A172 (cell line): ENCODE results near the gene SCOC. TPM values are rescaled to one million over a fixed set of nuclear protein-coding genes. Genes with fewer than 3 reads are reported as not detected.
"Not testable (repeated sequence)": the region's sequence is repeated elsewhere in the genome, so short reads cannot be mapped to it uniquely, and the experiment has no call there.

ENCODE experiments used
- DNase-seq: peaks from one replicate; pipeline ENCODE4 v3.0.0-alpha.2; 2015; ENCODE audit warnings: low spot score
- total RNA-seq: library from RNA; depleted of rRNA; stranded (reverse); fragments of >200 nt; shearing (Covaris generic); gene quantifications from 2 replicates; pipeline ENCODE4 v1.2.3, GENCODE V29; 2014

The SCOC gene
- total RNA-seq, 1 experiment from 2014 or later: 159 TPM

DNA sequence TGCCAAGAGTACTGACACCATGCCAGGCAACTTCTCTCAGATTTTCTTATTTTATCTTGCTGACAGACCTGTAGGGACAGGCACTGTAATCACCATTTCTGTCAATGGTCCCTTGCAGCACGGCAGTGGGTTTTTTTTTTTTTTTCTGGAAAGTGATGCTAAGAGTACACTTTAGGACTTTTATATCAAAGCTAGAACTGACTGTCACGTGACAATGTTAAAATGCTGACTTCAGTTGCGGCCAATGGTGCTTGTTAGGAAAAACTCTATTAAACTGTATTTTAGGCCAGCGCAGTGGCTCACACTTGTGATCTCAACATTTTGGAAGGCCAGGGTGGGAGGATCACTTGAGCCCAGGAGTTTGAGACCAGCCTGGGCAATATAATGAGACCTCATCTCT is 12.3 kb upstream of the SCOC start:
- DNase-seq: no peak

DNA sequence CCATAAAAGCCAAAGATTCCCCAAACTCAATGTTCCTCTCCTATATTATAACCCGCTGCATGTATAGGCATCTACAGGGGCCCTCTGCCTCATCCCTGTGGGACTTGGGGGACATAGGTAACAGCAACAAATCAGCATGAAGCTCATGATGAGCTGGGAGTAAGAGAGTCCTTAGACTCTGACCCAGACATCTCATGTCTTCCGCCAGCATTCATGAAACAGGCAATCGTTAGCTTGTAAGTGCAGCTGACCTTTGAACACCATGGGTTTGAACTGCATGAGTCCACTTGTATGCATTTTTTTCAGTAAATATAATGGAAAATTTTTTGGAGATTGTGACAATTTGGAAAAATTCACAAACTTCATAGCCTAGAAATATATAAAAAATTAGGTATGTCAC is 10.4 kb upstream of the SCOC start:
- DNase-seq: no peak

DNA sequence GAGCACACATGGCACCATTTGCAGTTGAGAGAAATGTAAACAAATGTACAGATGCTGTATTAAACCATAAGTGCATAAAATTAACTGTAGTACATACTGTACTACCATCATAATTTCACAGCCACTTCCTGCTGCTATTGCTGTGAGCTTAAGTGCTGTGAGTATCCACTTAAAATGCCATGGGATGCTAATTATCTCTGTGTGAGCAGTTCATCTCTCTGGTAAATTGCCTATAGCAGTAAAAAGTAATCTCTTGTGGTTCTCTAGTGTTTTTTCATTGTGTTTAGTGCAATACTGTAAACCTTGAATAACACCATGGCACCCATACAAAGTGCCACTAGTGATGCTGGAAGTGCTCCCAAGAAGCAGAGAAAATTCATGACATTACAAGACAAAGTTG is 9.9 kb upstream of the SCOC start:
- no peak for DNase-seq

DNA sequence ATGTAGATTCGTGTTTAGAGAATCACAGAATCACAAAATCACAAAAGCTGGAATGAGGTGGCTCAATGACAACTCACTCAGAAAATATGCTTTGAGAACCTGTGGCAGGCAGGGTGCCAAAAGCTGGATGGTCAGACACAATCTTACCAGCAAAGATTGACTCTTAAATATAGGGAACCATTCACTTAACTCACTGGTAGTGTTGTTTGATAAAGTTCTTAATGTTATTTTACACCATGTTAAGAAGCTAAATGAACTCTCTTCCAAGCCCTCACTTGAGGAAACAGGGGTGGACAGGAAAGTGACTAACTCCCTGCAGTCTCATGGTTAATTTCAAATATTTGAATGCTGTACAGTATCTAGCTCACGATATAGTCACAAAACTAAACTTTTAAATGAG is 5.7 kb upstream of the SCOC start:
- peak; percentile 37 for DNase-seq

DNA sequence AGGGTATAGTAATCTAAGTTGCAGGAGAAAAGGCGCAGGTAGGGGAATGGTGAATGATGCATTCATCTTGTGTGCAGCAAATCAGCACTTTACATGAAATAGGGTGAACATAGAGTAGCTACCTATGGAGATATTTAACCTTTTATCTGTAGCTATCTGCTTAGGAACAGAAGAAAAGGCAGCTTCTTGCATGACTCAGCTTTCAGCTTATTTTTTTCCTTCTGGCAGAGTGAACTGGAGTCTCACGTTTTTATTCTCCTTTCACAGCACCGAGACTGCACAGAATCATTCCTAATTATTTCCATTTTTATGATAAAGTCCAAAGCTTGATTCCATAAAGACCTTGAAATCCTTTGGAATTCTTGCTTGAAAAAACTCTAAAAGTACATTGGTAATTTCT is 4.8 kb upstream of the SCOC start:
- no peak for DNase-seq

DNA sequence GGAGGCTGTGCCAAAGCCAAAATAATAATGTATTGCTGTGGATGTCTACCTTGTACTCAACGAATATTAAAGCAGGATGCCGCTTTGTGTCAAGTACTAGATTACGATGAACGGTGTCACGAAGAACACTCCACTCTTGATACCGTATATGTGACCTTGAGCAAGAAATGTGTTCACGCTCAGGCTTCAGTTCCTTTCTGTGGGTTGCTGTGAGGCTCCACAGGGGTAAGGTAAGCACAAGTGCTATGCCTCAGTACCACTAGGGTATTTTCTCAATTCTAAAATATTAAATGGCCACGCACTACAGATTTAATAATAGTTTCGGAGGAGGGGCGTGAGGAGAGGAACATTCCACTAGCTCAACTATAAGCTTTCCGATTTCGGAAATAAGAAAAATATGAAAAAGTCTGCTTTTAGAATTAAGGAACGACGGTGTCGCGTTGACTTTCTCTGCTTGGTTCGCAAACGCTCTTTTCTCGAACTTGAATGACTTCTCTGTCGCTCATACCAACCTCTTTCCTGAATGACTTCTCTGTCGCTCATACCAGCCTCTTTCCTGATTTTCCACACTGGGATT is 607 bp upstream of the SCOC start:
- DNase-seq: peak; percentile 9

DNA sequence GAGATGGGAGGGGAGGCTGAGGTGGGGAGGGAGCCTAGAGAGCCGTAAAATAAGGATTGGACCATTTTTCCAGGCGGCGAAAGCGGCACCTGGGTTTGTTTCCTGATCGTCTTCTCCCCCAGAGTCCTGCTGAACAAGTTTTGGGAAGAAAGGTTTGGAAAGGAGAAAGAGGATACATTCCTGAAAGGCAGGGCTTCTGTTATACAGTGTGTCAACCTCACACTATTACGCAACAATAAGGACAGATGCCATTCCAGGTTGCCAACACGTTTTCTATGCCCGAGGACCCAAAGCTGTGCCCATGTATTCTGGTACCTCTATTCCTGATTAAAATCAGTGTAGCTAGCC is 658 bp downstream of the SCOC start:
- DNase-seq: no peak

DNA sequence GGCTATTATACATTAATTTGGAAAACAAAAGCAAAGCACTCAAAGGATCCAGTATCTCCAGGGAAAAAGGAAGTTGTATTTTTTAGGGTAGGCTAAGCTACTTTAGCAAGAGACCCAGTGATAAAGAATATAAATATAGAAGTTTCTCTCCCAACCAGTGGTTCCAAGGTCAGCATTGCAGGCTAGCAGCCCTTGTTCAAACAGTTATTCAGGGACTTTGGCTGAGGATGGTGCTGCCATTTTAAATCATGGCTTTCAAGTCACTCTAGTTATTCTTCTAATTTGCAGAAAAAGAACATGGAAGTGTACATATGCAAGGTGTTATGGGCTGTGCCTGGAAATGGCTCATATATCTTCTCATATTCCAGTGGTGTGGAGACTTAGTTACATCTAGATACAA is 9.3 kb downstream of the SCOC start:
- no peak for DNase-seq

DNA sequence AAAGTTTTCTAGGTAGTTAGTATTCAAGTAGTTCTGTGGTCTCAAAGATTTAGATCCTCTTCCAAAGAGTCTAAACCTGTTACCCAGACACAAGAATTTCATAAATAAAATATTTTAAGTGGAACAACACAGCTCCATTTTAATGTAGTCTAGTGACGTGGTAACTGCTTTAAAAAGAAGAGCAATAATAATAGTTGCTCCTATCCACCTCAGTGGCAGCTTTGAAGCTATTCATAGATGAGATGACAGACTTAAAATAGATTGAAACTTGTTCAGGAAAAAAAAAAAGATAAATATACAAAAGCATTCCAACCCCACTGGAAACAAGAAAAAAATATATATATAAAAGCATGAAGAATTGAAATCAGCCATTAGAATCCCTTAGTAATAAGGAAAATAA is 14.6 kb downstream of the SCOC start:
- DNase-seq: no peak

DNA sequence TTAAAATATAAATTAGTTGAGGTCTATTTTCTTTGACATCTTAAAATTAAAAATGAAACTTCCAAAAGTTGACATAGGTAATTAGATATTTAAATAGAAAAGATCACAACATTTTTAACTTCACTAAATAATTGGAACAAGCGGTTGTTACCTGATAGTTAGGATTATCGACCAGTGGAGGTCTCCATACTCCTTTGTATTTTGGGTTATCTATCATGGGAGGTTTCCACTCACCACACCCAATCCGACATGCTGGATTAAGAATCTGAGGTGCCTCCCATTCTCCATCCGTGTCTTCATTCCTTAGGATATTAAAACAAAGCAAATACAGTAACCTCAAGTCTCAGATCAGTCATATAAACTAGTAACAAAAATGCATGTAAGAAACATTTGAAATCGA is 22.2 kb downstream of the SCOC start:
- DNase-seq: no peak

DNA sequence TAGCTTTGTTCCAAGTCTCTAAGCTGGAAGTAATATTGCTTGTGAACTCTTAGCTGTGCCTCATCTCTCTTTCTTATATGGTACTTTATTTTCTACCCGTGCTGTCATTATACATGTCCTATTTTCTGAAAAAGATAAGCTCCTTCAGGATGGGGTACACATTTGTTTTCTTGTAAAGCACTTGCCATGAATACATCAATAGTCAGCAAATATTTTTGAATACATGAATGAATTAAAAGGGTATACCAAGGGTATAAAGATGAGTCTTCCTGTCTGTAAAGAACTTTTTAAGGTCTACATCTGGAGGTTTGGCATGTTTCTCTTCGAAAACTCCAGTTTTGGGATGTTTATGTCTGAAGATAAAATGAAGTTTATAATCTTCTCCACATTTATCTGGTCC is 26.7 kb downstream of the SCOC start:
- no peak for DNase-seq

DNA sequence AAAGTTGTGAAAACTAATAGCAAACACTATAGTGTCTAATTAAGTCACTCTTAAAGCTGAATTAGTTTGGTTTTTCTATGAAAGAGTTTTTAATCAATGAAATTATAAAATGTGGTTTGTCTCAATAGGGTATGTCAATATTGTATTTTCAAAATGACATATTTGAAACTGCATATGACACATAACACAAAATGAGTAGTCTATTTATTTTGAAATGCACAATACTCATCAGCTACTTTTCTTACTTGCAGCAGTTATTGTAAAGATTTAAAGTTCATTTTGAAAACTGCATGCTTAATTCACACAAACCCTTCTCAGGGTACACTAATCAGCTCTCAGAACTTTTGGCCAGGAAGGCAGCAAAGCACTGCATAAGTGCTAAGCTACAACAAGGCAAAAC is 32.8 kb downstream of the SCOC start:
- no peak for DNase-seq

DNA sequence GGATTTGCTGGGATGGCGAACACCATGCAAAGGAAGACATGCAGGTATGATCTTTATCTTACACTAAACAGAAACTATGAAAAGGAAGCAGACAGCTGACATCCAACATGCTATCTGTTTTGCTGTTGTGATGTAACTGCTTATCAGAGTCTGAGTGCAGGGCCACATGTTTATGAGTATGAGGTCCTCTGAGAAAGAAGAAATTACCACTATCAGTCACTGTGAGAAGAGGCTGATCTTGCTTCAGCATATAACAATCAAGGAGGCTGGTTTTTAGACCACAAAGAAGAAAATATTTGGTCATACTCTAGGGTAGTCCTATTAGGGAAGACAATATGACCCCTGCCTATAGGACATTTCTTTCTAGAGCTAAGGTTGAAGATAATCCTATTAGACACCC is 35.5 kb downstream of the SCOC start:
- no peak for DNase-seq

DNA sequence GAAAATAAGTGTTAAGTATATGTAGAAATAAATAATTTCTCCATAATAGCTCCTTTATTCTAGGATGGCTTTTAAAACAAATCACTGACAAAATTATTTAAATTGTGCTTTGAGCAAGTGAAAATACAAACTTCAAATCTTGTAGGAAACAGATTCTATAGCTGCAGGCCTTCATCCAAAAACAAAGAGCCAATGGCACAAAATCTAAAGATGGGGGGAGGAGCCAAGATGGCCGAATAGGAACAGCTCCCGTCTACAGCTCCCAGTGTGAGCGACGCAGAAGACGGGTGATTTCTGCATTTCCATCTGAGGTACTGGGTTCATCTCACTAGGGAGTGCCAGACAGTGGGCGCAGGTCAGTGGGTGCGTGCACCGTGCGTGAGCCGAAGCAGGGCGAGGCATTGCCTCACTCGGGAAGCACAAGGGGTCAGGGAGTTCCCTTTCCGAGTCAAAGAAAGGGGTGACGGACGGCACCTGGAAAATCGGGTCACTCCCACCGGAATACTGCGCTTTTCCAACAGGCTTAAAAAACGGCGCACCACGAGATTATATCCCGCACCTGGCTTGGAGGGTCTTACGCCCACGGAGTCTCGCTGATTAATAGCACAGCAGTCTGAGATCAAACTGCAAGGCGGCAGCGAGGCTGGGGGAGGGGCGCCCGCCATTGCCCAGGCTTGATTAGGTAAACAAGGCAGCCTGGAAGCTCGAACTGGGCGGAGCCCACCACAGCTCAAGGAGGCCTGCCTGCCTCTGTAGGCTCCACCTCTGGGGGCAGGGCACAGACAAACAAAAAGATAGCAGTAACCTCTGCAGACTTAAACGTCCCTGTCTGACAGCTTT is 39.9 kb downstream of the SCOC start:
- not testable (repeated sequence) for DNase-seq

DNA sequence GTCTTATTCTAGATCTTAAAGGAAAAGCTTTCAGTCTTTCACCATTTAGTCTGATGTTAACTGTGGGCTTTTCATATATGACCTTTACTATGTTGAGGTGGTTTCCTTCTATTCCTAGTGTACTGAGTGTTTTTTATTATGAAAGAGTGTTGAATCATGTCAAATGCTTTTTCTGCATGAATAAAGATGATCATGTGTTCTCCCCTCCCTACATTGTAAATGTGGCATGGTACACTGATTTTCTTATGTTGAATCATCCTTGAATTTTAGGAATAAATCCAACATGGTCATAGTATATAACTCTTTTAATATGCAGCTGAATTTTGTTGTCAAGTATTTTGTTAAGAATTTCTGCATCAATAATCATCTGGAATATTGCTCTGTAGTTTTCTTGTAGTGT is 49.7 kb downstream of the SCOC start:
- no peak for DNase-seq

DNA sequence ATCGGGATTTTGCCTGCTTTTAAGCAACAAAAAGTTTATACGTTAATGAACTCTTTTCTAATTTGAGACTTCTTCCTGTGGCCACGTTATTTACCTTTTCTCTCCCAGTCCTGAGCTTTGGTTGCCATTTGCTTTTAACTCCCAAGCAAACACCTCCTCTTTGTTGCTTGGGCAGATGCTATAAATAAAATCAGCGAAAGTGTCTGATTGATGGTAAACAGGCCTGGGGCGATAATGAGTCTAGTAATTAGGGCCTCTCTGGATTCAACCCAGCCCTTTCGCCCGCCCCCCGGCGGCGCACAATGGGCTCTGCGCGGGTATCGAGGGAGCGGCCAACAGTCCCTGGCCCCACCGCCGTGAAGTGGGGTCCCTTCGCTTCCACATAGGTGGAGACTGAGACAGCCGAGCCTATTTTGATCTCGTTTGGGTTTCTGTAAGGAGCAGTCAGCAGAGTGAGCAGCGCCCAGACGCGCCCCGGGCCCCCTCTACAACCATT is 53.2 kb downstream of the SCOC start:
- no peak for DNase-seq

DNA sequence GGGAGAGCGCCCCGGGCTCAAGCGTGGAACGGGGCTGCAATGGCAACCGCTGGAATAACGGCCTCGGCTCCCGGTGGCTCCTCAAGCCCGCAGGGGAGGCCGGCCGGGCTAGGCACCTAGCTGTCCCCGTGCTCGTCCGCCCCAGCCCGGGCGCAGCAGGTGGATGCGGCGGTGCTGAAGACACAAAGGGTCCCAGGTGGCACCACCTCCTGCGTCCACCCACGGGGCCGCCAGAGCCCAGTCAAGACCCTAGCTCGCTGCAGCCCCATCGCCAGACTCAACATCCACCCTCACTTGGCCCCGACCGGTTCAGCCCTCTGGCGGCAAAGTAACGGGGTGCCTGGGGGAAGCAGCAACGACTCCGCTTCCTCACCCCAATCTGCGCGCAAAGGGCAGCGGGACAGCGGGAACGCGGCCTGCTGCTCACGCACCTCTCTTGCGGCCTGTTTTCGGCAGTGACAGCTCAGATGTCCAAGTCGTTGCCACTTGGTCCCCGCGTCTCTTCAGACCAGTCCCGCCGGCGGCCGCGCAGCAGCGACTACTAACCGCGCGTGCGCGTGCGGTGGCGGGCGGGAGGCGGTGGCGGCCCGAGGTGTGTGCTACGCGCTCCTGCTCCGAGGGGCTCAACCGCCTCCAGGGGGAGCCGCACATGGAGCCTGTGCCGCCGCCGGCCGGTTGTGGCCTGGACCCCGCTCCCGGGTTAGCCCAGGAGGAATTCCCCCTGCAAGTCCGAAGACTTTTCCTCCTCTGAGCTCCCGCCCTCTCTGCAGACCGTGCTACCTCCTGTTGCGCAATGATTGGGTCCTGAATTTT is 53.9 kb downstream of the SCOC start, which contains the start of gene CLGN:
TSS of gene CLGN (minus strand) at position 543 of the 813 bp plus-strand sequence. CDS start 14,570 bp downstream, outside the sequence.
- no peak for DNase-seq

DNA sequence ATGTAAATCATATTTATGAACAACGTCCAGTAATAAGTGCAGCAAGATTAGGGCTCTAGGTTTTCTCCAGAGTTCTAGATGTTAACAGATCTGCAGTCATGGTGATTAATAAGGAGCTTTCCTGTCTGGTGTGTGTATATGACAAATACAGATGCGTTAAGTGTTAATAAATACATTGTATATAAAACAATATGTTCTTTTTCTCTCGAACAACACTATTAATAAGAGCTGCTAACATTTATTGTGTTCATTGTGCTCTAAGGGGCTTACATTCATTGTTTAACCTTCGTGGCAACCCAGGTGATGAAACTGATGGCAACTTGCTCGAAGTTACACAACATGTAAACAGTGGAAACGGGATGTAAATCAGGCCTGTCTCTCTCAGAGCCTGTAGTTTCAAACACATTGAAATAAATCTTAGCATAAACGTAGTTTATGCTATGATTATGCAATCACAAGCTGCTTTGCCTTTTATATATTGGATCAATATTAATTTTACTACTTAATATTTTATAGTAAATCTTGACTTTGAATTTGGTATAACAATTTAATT is 54.5 kb downstream of the SCOC start:
- DNase-seq: no peak
